HG03469 (cell line): ENCODE measurements around the gene ACD.
A peak's percentile ranks its signal among the peaks of the same experiment; 100 is the strongest.

Experiments
- ATAC-seq: cut with Tn5 transposase; IDR thresholded peaks from one replicate; pipeline ENCODE4 v1.9.1; 2021; ENCODE audit warnings: mild to moderate bottlenecking, moderate library complexity, moderate number of reproducible peaks; ENCODE audit not compliant: unreplicated experiment

Gene ACD

DNA sequence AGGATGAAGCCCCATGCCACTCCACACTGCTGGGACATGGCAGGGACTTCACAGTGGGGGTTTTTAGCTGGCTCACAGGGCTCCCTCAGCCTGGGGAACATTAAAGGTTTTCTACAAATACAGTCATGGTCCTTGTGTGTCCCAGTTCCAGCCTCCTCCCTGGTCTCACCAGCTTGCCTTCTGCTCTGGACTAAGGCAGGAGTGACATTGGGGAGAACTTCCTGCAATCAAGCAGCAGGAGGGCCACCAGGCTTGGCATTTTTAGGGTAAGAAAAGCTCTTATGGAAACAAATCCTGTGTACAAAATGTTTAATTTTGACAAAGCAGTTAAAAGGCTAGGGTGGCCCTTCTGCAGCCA, 2.6 kb upstream of the ACD start:
- no peak for ATAC-seq

DNA sequence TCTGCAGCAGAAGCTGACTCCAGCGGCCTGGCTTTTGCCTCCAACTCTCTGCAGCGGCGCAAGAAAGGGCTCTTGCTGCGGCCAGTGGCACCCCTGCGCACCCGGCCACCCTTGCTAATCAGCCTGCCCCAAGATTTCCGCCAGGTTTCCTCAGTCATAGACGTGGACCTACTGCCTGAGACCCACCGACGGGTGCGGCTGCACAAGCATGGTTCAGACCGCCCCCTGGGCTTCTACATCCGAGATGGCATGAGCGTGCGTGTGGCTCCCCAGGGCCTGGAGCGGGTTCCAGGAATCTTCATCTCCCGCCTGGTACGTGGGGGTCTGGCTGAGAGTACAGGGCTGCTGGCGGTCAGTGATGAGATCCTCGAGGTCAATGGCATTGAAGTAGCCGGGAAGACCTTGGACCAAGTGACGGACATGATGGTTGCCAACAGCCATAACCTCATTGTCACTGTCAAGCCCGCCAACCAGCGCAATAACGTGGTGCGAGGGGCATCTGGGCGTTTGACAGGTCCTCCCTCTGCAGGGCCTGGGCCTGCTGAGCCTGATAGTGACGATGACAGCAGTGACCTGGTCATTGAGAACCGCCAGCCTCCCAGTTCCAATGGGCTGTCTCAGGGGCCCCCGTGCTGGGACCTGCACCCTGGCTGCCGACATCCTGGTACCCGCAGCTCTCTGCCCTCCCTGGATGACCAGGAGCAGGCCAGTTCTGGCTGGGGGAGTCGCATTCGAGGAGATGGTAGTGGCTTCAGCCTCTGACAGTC, 2.0 kb upstream of the ACD start:
- ATAC-seq = no peak

DNA sequence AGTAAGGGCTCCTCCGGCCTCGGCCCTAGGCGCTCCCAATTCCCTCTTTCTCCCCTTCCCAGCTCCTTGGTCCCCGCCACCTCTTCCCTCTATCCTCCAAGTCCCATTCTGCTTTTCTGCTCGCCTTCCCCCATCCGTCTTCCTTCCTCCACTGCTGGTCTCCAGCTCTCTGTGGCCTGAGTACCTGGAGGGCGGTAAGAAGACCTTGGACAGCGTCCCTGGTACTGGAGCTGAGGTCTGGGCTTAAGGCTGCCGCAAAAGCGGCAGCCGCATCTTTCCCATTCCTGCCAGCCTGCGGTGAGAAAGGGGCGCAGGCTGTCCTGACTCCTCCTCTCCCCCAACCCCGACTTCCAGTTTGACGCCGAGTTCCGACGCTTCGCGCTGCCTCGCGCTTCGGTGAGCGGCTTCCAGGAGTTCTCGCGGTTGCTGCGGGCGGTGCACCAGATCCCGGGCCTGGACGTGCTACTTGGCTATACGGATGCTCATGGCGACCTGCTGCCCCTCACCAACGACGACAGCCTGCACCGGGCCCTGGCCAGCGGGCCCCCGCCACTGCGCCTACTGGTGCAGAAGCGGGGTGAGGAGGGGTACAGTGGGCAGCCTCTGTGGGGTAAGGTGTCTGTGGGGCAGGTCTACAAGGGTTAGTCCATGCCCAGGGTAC, 1.2 kb upstream of the ACD start:
- ATAC-seq = no peak

- ATAC-seq = peak; percentile 53
Measured at GRCh38 chr16:67660564-67661028, 536 bp upstream of the ACD start, which contains the start of gene PARD6A. TSS of gene PARD6A (plus strand) at chr16:67660960. CDS start at chr16:67661039, 79 bp downstream.

DNA sequence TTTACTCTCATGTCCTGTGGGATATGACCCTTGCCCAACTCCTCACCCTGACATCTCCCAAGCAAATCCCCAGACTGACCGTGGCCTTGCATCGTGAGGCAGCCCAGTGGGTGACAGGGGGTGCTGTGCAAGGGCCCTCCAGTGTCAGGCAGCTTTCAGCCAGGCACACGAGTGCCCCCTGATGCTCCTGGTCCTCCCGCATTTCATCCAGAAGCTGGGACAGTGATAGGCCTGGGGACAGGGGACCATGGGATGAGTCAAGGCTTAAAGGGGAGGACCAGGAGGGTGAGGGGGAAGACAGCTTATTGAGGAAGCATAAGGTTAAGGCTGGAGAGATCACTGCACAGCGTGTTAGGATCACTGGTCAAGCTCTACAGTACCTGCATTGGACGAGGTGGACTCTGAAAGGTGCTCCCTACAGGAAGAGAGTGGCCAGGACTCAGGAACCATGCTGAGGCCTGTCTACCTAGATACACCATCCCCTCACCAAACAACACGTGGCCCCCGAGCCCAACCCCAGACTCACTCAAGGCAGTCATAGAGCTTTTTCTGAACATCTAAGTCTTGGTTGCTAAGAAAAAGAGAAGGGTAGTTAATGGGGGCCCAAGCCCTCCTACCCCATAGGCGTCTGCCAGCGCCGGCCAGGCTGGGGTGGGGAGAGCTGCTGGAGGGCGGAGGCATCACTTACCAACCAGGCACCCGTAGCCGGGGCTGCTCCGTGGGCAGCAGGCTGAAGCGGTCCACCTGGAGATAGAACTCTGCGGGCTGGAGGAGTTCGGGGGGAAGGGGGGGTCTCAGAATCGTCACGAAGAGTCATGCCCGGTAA, 998 bp downstream of the ACD start:
- ATAC-seq = no peak

DNA sequence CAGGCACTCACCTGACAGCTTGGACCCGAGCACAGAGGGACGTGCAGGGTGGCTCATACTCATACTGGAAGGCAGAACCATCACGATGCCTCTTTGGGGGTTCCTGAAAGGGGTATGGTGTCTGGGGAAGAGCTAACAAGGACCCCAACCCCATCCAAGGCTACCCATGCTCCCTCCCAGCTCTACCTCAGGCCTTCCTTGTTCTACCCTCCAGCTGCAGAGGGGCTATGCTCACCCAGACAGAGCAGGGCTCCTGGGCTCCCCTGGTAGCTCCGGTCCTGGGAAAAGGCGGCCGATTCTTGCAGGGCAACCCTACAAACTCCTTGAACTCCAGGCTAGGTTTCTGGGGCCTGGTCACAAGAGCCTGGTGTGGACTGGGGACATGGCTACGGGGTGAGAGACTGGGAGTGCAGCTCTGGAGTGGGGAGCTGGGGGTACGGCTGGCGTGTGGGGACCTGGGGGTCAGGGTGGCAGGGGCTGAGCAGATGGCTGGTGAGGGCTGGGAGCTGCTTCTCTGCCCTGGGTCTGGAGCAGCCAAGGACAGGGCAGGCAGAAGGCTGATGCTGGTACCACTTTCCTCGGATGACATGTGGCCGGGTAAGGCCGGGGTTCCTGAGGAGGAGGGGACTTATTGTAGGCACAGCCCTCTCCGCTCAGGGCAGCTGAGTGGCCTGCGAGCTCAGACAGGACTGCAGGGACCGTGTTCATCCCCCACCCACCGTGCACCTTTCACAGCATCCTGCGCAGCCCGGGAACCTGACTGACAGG, 2.1 kb downstream of the ACD start:
- no peak for ATAC-seq

DNA sequence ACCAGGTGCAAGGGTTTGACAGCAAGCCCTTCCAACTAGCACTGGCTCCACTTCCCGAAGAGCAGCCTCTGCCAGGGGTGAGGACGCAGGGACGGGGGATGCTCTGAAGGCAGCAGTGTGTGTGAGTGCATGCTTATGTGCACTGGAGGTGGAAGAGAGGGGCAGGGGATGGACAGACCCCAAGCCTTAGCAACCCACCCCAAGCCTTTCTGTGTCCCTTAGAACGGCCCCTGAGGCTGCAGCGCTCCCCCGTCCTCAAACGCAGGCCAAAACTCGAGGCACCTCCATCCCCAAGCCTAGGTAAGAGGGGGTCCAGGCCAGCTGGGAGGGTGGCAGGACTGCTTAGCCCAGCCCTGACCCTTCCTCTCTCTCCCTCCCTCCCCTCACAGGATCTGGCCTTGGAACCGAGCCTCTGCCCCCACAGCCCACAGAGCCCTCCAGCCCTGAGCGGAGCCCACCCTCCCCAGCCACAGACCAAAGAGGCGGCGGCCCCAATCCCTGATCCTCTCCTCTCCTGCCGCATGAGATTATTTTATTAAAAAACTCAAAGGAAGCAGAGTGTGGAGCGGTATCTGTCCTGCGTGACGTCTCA, 2.9 kb downstream of the ACD start:
- no peak for ATAC-seq

DNA sequence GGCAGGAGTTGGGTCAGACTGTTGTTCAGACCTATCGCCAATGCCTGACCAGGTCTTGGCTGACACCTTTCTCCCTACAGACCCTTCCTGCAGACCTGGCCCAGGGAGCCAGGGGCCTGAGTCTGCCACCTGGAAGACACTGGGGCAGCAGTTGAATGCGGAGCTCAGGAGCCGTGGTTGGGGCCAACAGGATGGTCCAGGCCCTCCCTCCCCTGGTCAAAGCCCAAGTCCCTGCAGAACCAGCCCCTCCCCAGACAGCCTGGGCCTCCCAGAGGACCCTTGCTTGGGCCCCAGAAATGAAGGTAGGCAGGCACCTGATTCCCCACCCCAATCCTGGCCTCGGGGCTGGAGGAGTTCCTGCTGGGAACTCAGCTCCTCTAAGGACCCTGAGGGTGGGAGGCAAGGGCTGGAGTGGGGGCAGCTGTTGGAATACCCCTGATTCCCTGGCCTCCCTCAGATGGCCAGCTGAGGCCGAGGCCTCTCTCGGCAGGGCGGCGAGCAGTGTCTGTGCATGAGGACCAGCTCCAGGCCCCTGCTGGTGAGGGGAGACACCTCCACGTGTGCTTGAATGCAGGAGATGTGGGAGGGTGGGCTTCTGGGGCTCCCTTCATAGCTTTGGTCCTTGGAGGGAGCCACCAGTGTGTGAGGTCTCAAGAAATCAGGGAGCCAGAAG, 3.6 kb downstream of the ACD start:
- no peak for ATAC-seq

GRCh38 chr16:67655363-67655762, 4.7 kb downstream of the ACD start:
- no peak for ATAC-seq

- no peak for ATAC-seq
Measured at GRCh38 chr16:67654403-67654911, 5.6 kb downstream of the ACD start.

DNA sequence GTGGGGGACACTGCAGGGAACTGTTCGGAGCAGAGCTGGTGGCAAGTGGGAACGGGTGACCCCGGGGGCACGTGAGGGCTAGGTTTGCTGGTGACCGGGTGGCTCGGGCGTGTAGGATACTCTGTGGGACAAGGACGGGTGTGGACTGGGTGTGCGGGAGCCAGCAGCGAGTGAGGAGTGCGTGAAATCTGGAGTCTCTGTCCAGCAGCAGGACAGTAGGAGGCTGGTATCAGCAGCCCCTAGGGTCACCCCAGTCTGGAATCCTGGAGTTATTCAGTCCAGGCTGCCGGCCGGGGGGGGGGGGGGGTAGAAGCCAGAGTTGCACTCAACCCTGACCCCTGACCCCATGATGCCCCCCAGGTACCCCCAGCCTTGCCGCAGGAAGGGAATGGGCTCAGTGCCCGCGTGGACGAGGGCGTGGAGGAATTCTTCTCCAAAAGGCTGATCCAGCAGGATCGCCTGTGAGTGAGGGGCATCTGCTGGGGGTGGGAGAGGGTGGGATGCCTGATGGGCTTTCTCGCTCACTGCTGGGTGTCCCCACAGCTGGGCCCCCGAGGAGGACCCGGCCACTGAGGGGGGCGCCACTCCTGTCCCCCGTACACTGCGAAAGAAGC, 6.2 kb downstream of the ACD start:
- ATAC-seq = no peak

GRCh38 chr16:67653128-67653788, 6.8 kb downstream of the ACD start:
- ATAC-seq = no peak

DNA sequence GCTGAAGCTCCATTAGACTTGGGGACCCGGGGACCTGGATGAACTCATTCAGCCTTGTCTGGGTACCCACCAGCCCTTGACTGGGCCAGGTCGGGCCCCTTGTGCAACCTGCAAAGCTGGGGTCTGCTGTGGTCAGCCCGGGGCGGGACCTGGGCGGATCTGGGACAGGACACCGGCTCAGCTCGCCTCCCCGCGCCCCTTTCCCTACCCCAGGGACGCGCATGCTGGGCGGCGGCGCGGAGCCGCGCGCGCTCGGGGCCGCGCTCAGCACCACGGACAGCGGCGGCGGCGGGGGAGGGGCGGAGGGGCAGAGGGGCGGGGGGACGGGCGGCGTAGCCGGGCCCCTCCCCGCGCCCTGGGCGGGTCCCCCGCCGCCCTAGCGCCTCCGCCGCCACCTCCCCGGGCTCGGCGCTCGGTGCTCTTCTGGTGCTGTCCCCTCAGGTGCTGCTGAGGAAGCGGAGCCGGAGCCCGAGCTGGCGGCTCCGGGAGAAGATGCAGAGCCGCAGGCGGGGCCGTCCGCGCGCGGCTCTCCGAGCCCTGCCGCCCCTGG, 7.4 kb downstream of the ACD start:
- ATAC-seq = no peak

DNA sequence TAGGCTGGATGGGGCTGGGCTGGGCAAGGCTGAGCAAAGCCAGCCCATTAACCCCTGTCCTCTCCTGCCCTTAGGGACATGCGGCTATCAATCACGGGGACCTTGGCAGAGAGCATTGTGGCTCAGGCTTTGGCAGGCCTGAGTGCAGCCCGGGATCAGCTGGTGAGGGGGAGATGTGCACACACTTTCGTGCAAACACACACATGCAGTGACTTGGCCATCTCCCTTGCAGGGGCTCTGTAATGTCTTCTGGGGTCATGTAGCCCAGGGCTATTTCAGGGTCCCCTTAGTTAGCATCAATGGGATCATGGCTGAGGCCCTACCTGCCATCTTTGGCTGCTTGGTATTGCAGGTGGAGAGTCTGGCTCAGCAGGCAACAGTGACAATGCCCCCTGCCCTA, 8.2 kb downstream of the ACD start:
- no peak for ATAC-seq

DNA sequence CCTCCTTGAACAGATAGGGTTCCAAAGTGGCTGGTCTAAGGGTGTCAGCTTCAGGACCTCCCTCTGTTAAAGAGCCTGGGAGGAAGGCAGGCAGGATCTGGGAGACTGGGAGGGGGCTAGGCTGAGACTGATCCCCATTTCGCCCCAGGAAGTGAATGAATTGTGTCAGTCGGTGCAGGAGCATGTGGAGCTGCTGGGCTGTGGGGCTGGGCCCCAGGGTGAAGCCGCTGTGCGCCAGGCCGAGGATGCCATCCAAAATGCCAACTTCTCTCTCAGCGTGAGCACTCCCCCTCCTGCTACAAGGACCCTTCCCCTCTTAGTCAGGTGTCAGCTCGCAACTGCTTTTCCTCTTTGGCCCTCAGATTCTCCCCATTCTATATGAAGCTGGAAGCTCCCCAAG, 9.0 kb downstream of the ACD start:
- no peak for ATAC-seq

- no peak for ATAC-seq
Measured at GRCh38 chr16:67650023-67650422, 10.0 kb downstream of the ACD start.

DNA sequence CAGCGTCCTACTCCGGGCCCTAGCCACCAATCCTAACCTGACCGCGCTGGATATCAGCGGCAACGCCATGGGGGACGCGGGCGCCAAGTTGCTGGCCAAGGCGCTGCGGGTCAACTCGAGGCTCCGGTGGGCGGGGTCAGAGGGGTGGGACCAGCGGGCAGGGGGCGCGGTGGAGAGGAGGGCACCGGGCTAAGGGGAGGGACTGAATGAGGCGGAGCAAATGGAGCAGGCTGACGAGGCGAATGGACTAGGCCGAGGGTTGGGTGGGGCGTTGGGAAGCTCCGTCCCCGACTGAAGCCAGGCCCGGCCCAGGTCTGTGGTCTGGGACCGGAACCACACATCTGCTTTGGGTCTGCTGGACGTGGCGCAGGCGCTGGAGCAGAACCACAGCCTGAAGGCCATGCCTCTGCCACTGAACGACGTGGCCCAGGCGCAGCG, 10.5 kb downstream of the ACD start:
- no peak for ATAC-seq

DNA sequence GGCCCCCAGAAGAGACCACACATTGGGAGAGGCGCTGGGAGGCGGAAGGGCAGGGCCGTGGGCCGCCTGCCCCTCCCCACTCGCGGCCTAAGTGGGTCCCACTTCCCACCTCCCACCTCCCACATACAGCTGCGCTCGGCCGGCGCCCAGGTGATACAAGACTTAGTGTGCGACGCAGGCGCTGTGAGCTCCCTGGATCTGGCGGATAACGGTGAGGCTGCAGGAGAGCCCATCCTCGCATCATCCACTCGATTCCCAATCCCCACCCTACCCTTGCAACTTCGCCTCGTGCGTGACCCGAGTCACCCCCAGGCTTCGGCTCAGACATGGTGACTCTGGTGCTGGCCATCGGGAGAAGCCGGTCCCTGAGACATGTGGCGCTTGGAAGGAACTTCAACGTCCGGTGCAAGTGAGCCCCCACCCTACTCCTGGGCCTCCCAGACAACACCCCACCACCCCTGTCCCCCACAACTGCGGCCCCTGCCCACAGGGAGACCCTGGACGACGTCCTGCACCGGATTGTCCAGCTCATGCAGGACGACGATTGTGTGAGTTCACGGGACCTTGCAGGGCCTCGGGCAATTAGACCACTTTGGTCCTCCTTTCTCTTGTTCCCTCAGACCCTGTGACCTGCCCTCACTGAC, 11.2 kb downstream of the ACD start:
- no peak for ATAC-seq
